Measurements from ENCODE around the gene ZMYND8. TPM values are rescaled to one million over a fixed set of nuclear protein-coding genes. Genes with fewer than 3 reads are reported as not detected.

The ZMYND8 gene
- polyA plus RNA-seq, 1 donor from 2014 or later, result 16.7 TPM

GRCh38 chr20:47336129-47336754 lies 20.3 kb downstream of the ZMYND8 start:
- peaks cover 32 to 42% (median 40%) of the 10 kb centered on the region in 3 donors for H3K4me1 Mint-ChIP-seq
- H3K36me3 Mint-ChIP-seq, result peaks cover 12% of the 10 kb centered on the region
- H3K9me3 Mint-ChIP-seq, result no peaks in the 10 kb centered on the region
- H3K27ac Mint-ChIP-seq, result peak overlapping the region; percentile 1 to 59 (median 54)
- H3K27me3 Mint-ChIP-seq, result no peaks in the 10 kb centered on the region
- H3K4me3 Mint-ChIP-seq, result peak overlapping the region in 3 of 4 donors; percentile 32 to 84 (median 83)

DNA sequence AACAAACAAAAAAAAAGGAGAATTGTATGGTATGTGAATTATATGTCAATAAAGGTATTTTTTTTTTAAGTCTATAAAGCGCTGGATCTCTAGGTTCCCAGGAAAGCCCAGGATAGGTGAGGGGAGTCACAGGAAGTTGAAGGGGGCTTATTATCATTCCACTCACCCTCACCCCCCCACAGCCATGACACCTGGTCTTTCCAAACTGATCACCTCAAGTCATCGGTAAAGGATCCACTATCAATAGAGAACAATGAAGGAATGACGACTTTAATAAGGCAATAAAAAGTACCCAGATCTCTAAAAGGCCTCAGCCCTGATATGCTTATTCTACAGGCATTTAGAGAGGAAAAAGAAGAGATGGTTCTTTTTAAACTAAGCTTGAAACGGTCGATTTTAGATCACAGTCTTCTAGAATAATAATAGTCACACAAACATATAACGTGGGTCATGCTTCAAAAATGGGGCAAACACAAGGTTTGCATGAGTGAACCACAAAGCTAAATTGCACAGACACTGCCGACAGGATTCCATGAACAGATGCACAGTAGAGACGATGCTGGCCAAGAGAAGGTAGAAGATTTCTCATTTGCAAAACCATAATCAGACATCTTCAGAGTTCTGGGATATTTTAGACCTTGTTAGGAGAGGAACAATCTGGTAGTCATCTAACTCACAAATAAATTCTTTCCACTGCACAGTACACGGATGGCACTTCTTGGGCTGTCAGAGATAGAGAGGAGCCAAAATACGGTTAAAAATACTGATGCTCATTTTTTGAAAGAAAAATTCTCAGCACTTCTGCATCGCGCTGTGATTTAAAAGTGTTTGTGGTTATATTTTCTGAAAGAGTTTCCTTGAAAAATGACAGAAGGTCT lies 21.0 kb downstream of the ZMYND8 start:
- Mint-ChIP-seq H3K27me3 (no peaks in the 10 kb centered on the region), H3K27ac (peak overlapping the region; percentile 1 to 59 (median 54)), H3K36me3 (peaks cover 8% of the 10 kb centered on the region), H3K4me1 (peaks cover 32 to 45% (median 38%) of the 10 kb centered on the region in 3 donors), H3K4me3 (peak overlapping the region in 3 of 4 donors; percentile 32 to 84 (median 83)), H3K9me3 (no peaks in the 10 kb centered on the region)

GRCh38 chr20:47334022-47334551 lies 22.4 kb downstream of the ZMYND8 start:
- Mint-ChIP-seq H3K9me3 (no peaks in the 10 kb centered on the region), H3K4me3 (peak overlapping the region in 2 of 4 donors; percentile 64 to 68), H3K27ac (peak overlapping the region in 2 of 3 donors; percentile 9 to 92), H3K27me3 (no peaks in the 10 kb centered on the region), H3K4me1 (peaks cover 32 to 46% (median 38%) of the 10 kb centered on the region in 3 donors), H3K36me3 (peaks cover 6% of the 10 kb centered on the region)

GRCh38 chr20:47332381-47333206 lies 23.9 kb downstream of the ZMYND8 start:
- Mint-ChIP-seq H3K4me1 (peaks cover 32 to 54% (median 43%) of the 10 kb centered on the region in 3 donors), H3K4me3 (no peak overlapping the region), H3K36me3 (peaks cover 5% of the 10 kb centered on the region), H3K27ac (peak overlapping the region in 1 of 3 donors; percentile 92), H3K27me3 (no peaks in the 10 kb centered on the region), H3K9me3 (no peaks in the 10 kb centered on the region)

- H3K4me1 Mint-ChIP-seq, result peaks cover 30 to 46% (median 42%) of the 10 kb centered on the region in 3 donors
- H3K27me3 Mint-ChIP-seq, result no peaks in the 10 kb centered on the region
- peak overlapping the region in 1 of 3 donors; percentile 69 for H3K27ac Mint-ChIP-seq
- no peak overlapping the region for H3K4me3 Mint-ChIP-seq
- H3K9me3 Mint-ChIP-seq, result no peaks in the 10 kb centered on the region
- H3K36me3 Mint-ChIP-seq, result peaks cover 5% of the 10 kb centered on the region
Measured at GRCh38 chr20:47330933-47331708, 25.4 kb downstream of the ZMYND8 start.

DNA sequence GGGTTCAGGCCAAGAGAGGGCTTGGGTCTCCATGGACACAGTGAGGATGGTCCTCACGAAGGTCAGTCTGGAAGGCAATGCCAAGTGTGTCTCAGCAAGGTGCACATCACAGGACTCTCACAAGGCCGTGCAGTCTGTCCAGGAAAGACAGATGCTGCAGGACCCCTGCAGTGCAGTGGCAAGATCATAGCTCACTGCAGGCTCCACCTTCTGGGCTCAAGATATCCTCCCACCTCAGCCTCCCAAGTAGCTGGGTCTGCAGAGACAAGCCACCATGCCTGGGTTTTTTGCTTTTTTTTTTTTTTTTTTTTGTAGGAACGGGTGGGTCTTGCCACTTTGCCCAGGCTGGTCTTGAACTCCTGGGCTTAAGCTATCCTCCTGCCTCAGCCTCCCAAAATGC lies 26.4 kb downstream of the ZMYND8 start:
- H3K4me1 Mint-ChIP-seq, result peaks cover 24 to 37% (median 35%) of the 10 kb centered on the region in 3 donors
- H3K27ac Mint-ChIP-seq, result peak overlapping the region in 1 of 3 donors; percentile 69
- H3K4me3 Mint-ChIP-seq, result no peak overlapping the region
- H3K27me3 Mint-ChIP-seq, result no peaks in the 10 kb centered on the region
- H3K9me3 Mint-ChIP-seq, result no peaks in the 10 kb centered on the region
- H3K36me3 Mint-ChIP-seq, result peaks cover 2% of the 10 kb centered on the region

GRCh38 chr20:47328129-47328528 lies 28.4 kb downstream of the ZMYND8 start:
- H3K4me1 Mint-ChIP-seq, result peaks cover 20 to 34% (median 32%) of the 10 kb centered on the region in 3 donors
- H3K4me3 Mint-ChIP-seq, result no peak overlapping the region
- peaks cover 9% of the 10 kb centered on the region for H3K36me3 Mint-ChIP-seq
- no peaks in the 10 kb centered on the region for H3K9me3 Mint-ChIP-seq
- no peak overlapping the region for H3K27ac Mint-ChIP-seq
- no peaks in the 10 kb centered on the region for H3K27me3 Mint-ChIP-seq

- Mint-ChIP-seq H3K4me3 (no peak overlapping the region), H3K27me3 (no peaks in the 10 kb centered on the region), H3K36me3 (peaks cover 9% of the 10 kb centered on the region), H3K9me3 (no peaks in the 10 kb centered on the region), H3K27ac (peak overlapping the region in 1 of 3 donors; percentile 15), H3K4me1 (peaks cover 21 to 30% (median 28%) of the 10 kb centered on the region in 3 donors)
Measured at GRCh38 chr20:47327711-47328110, 28.8 kb downstream of the ZMYND8 start.

- Mint-ChIP-seq H3K9me3 (no peaks in the 10 kb centered on the region), H3K27me3 (no peaks in the 10 kb centered on the region), H3K4me3 (no peak overlapping the region), H3K36me3 (peaks cover 7% of the 10 kb centered on the region), H3K4me1 (peaks cover 18 to 27% (median 25%) of the 10 kb centered on the region in 3 donors), H3K27ac (no peak overlapping the region)
Measured at GRCh38 chr20:47326658-47327268, 29.7 kb downstream of the ZMYND8 start.

DNA sequence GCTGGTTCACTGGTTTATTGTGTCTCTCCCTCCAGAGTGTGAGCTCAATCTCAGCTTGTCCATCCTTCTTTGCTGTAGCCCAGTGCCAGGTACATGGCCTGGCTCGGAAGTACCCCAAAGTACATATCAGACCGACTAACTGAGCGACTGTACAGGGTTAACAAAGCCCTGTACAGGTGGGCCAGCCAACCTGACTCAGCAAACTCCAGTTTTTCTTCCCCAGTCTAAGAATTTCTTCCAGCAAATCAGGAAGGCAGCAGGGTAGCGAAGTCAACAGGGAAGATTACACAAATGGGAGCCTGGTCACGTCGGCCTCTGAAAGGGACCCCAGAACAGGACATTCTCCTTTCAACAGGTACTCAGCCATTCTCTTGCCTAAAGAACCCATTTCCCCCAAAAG lies 31.3 kb downstream of the ZMYND8 start:
- no peaks in the 10 kb centered on the region for H3K27me3 Mint-ChIP-seq
- H3K27ac Mint-ChIP-seq, result peak overlapping the region in 2 of 3 donors; percentile 21 to 54
- peaks cover 13 to 27% (median 18%) of the 10 kb centered on the region in 3 donors for H3K4me1 Mint-ChIP-seq
- no peaks in the 10 kb centered on the region for H3K9me3 Mint-ChIP-seq
- H3K4me3 Mint-ChIP-seq, result peak overlapping the region in 1 of 4 donors; percentile 67
- peaks cover 7% of the 10 kb centered on the region for H3K36me3 Mint-ChIP-seq

DNA sequence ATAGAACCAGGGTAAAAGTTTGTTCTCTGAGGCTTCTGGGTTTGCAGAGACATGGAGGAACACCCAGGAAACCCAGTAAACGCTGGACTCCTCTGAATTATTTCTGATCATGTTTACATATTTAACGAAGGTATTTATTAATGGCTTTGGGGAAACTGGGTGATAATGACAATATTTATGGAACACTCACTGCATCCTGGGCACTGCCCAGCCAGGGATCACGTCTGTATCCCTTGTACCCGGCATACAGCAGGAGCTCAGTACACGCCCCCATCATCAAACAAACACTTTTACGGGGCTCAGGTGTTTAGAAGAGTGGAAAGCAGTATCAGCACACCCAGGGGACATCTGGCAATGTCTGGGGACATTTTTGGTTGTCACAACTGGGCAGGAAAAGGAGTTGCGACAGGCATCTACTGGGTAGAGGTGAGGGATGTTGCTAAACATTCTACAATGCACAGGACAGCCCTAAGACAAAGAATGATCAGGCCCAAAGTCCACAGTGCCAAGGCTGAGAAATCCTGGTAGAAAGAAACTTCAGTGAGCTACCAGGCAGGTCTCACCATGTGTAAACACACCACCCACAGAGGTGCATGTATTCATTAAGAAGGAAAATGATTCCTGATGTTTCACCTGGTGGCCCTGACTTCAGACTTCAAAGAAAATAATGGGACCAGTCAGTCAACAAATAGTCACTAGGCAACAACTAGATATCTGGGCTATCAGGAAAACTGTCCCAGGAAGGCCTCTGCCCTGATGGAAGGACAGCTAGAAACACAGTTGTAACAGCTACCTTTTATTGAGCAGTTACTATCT lies 35.3 kb downstream of the ZMYND8 start:
- Mint-ChIP-seq H3K27me3 (no peaks in the 10 kb centered on the region), H3K9me3 (no peaks in the 10 kb centered on the region), H3K4me3 (no peak overlapping the region), H3K27ac (peak overlapping the region in 2 of 3 donors; percentile 33 to 39), H3K4me1 (peaks cover 34 to 40% (median 39%) of the 10 kb centered on the region in 3 donors), H3K36me3 (peaks cover 7% of the 10 kb centered on the region)

GRCh38 chr20:47319517-47320252 lies 36.8 kb downstream of the ZMYND8 start:
- Mint-ChIP-seq H3K36me3 (peaks cover 7% of the 10 kb centered on the region), H3K27me3 (no peaks in the 10 kb centered on the region), H3K4me3 (peak overlapping the region in 2 of 4 donors; percentile 34 to 65), H3K9me3 (no peaks in the 10 kb centered on the region), H3K4me1 (peaks cover 33 to 40% (median 36%) of the 10 kb centered on the region in 3 donors), H3K27ac (peak overlapping the region; percentile 70 to 91 (median 76))
